HG03060 (cell line): ENCODE data around the gene WFS1.

ENCODE experiments used
- ATAC-seq: cut with Tn5 transposase; IDR thresholded peaks from one replicate; pipeline ENCODE4 v1.9.1; 2021; ENCODE audit warnings: low read depth, moderate number of reproducible peaks; ENCODE audit not compliant: unreplicated experiment

WFS1 gene

DNA sequence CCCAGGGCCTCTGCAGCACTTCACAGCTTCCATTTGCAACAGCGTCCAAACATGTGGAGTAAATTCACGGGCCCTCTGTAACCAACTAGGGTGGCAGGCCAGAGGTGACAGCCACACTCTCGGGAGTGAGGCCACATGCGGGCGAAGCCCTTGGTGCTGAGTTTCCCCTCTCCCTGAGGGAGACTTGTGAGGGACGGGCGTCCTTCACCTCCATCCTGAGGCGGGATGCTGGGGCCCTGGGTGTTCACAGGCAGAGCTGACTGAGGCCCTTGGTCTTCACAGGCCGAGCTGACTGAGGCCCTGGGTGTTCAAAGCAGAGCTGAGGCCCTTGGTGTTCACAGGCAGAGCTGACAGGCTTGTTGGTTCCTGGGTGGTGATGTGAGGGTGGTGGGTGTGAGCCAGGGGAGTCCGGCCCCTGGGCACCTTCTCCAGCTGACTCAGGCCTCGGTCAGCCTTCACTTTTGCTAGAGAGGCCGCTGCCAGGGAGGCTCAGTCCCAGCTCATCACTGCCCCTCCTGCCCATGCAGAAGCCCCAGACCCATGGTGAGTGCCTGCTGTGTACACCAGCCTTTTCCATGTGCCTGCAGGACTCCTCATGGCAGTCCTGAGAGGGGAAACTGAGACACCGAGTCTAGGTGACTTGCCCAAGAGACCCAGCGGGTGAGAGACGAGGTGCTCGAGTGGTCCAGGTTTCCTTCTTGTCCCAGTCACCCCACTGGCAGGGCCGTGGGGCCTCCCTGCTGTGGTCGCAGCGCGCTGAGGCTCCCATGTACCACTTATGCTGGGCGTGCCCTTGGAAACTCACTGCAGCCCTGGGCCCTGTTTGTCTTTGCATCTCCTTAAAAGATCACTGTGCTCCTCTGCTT, 8.5 kb downstream of the WFS1 start:
- ATAC-seq: no peak

DNA sequence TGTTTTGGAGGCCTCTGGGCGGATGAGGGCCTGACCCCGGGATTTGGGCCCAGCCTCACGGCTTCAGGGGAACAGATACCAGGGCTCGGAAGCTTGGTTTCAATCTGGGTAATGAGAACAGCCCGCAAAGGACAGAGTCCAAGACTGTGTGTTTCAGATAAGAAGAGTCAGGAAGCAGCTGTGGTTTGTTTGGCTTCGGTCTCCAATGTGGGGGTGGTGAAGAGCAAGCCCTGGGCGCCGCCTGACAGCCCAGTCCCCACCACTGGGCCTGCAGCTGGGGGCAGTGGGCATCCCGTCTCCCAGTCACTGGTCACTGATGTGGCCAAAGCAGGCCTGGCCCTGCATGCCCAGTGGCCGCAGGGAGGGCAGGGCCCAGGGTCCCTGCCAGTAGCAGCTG, 9.1 kb downstream of the WFS1 start:
- ATAC-seq: peak; percentile 85

DNA sequence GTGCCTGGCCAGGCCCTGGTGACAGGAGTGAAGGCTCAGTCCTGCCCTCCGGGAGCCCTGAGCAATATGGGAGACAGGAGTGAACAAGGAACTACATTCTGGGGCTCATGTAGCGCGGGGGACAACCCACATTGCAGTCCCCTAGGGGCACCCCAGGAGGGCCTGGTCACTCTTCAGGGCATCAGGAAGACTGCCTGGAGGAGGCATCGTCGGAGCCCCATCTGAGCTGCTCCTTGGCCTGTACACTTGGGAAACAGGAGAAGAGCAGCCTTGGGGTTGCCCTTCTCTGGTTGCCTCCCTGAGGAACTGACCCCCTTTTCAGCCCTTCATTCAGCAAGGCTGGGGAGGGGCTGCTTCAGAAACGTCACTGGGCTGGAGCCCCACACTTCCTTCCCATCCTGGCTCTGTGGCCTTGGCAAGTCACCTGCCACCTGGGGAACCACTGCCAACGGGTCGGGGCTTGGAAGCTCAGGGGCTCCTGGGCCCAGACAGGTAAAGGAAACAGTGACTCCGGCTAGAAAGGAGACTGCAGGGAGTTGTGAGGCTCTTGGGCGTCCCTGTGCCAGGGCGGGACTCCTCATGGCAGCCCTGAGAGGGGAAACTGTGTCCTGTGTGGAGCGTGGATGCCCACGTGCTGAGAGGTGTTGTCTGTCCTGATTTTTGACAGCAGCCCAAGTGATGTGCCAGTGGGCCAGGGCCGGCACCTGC, 10.1 kb downstream of the WFS1 start:
- ATAC-seq: no peak

- ATAC-seq: no peak
Observed at GRCh38 chr4:6280365-6280996, 10.8 kb downstream of the WFS1 start.

- no peak for ATAC-seq
Observed at GRCh38 chr4:6281436-6282313, 12.0 kb downstream of the WFS1 start.

GRCh38 chr4:6282314-6282771, 12.7 kb downstream of the WFS1 start:
- no peak for ATAC-seq

DNA sequence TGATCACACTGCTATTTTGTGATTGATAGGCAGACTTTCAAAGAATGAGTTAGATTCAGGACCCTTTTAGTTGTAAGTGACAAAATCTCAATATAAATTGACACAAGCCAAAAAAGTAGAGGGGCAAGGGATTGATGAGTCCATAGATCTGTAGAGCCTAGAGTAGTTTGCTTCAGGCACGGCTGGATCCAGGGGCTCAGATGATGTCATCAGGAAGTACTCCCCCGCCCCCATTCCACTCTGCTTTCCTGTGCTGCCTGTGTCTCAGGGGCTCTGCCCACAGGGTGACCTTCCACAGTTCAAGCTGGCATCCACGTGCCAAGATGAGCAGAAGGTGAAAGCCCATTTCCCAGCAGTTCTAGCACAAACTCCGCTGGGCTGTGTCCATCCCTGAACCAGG, 13.6 kb downstream of the WFS1 start:
- ATAC-seq: no peak

DNA sequence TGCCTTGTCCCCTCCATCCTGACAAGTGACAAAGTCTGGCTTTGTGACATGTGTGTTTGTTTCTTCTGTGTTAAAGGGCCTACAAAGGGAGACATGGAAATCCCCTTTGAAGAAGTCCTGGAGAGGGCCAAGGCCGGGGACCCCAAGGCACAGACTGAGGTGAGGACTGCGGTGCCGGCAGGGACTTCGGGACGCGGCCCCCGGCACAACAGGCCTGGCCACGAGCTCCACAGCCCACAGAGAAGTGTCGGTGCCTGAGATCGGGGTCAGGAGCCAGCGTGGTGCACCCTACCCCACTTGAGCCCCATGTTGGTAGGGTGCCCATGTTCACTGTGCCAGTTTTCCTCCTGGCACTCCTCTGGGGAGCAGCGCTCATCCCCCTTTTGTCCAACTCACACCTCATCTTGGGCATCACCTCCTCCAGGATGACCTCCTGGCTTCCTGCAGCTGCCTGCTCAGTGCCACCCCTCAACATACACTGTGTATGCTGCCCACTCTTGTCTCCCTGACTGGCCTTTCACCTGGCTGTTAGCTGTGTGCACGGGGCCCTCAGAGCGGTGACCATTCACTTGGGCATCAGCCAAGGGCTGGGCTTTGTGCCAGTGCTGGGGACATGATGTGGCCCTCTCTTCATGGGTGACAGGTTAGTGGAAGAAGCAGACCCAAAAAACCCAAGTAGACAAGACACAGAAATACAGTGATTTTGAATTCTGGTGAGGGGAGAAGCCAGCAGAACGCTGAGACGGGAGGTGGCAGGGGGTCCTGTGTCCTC, 17.6 kb downstream of the WFS1 start:
- no peak for ATAC-seq

- ATAC-seq: no peak
Observed at GRCh38 chr4:6288342-6288741, 18.7 kb downstream of the WFS1 start.

DNA sequence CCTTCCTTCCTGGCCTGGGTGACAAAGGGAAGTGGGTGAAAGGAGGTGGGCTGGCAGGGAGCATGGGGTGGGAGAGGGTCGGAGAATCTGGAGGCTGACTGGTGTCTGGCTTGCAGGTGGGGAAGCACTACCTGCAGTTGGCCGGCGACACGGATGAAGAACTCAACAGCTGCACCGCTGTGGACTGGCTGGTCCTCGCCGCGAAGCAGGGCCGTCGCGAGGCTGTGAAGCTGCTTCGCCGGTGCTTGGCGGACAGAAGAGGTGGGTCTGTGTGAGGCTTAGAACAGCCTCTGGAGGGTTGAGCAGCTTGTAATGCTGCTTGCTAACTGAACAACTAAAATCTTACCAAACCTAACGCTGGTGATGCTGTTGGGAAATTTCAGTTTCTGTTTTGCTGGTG, 19.2 kb downstream of the WFS1 start:
- no peak for ATAC-seq

- no peak for ATAC-seq
Observed at GRCh38 chr4:6290256-6290655, 20.6 kb downstream of the WFS1 start.

DNA sequence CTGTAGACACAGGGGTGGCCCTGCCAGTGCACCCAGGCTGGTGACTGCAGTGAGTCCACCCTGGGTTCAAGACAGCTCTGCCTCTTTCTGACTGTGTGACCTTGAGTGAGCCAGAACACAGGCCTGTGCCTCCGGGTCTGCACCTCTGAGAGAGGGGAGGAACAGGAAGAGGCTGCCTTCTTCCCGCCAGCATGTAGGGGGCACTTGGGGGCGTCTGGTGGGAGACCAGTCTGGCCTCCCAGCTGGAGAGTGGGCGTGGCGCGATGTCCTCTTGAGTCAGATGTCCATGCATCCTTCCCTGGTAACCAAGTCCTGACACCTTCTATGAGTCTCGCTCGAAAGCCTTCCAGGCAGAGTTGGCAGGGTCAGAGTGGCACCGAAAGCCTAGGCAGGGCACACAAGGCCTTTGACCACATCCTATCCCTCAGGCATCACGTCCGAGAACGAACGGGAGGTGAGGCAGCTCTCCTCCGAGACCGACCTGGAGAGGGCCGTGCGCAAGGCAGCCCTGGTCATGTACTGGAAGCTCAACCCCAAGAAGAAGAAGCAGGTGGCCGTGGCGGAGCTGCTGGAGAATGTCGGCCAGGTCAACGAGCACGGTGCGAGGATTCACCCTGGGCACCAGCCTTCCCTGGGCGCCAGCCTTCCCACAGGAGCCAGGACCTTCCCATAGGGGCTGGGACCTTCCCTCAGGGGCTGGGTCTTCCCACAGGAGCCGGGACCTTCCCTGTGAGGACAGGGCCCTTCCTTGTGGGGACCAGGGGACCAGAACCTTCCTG, 21.3 kb downstream of the WFS1 start:
- ATAC-seq: no peak

GRCh38 chr4:6291784-6292297, 22.2 kb downstream of the WFS1 start:
- ATAC-seq: no peak

GRCh38 chr4:6292376-6293096, 22.9 kb downstream of the WFS1 start:
- no peak for ATAC-seq

DNA sequence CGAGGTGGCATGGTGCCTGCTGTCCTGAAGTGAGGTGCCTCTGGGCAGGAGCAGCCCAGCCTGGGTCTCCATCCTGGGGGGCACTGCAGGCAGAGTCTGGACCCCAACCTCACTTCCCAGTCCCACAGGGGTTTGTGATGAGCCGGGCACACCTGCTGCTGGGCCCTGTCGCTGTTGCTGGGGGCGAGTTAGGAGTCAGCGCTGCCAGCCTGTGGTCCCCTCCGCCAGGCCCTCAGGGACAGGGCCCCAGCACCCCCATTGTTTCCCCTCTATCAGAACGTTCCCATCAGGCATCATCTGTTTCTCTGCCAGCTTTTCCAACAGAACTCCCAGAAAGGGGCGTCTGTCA, 23.4 kb downstream of the WFS1 start:
- no peak for ATAC-seq

- no peak for ATAC-seq
Observed at GRCh38 chr4:6293661-6294060, 24.0 kb downstream of the WFS1 start.

DNA sequence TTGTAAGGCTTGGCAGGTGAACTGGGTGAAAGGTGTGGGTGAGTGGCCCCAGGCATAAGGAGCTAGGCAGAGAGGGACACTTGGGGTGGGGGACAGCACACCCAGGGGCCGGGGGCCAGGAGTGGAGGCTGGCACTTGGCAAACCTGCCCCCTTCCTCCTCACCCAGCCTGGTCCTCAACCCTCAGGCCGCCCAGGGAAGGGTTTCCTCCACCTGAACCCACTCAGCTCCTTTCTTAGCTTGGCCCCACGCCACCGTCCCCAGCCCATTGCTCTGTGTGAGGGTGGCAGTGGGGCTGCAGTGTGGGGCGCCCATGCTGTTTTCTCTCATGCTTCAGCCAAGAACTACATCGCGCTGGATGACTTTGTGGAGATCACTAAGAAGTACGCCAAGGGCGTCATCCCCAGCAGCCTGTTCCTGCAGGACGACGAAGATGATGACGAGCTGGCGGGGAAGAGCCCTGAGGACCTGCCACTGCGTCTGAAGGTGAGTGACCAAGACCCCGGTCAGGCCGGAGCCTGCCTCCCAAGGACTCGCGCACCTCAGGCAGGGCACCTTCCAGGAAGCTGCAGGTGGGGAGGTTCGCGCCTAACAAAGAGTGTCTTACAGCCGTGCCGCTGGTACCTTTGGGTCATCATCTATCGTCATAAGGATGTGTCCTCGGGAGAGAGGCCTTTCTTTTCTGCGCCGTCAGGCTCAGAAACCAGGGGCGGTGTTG, 25.2 kb downstream of the WFS1 start:
- no peak for ATAC-seq

DNA sequence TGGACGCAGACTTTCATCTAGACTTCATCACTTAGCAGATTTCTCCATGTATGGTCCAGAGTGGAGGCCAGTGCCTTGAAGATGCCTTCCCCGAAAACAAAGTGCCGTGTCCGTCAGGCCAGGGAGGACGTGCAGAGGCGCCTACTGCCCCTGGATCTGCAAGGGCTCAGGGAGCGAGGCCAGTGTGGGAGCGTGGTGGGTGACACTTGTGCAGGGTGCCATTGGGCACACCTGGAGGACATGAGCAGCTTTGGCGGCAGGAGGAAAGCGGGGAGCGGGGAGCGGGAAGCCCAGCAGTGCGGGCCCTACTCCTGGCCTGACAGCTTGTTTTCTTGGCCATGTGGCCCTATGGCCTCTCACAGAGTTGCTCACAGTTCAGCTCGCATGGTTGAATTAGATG, 25.8 kb downstream of the WFS1 start:
- no peak for ATAC-seq
